GM12864 (cell line): Measurements from ENCODE around the gene TMTC2.

Experiments
- DNase-seq: peaks from one replicate; pipeline ENCODE4 v3.0.0-alpha.2; 2011; ENCODE audit warnings: low read depth
- H3K4me3 ChIP-seq: 2 replicates; pipeline ENCODE4 v1.5.1; 2011; ENCODE audit warnings: mild to moderate bottlenecking, low read depth, low read length, control low read depth
- TF ChIP-seq, protein P1 (sequence below): IDR thresholded peaks from 2 replicates; pipeline ENCODE4 v1.5.1; 2011; ENCODE audit warnings: low read depth, mild to moderate bottlenecking, moderate library complexity, low read length, control low read depth, inconsistent platforms; ENCODE audit errors: missing control alignments

The TMTC2 gene

DNA sequence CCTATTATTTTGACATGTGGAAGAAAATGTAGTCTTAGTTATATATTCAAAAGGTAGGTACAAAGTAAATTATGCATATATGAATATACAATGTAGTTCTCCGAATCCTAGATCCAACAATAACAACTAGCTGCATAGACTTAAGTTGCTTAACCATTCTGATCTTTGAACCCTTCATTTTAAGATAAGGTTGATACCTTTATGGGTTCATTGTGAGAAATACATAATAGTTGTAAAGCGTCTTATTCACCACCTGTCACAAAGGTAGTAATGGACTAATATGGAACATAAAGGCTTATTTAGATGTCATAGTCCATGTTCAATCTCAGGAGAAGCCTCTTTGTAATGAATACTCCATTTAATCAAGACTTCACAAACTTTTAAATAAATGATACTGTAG lies 263.6 kb downstream of the TMTC2 start:
- no peak overlapping the region for H3K4me3 ChIP-seq
- TF ChIP-seq, protein P1, sequence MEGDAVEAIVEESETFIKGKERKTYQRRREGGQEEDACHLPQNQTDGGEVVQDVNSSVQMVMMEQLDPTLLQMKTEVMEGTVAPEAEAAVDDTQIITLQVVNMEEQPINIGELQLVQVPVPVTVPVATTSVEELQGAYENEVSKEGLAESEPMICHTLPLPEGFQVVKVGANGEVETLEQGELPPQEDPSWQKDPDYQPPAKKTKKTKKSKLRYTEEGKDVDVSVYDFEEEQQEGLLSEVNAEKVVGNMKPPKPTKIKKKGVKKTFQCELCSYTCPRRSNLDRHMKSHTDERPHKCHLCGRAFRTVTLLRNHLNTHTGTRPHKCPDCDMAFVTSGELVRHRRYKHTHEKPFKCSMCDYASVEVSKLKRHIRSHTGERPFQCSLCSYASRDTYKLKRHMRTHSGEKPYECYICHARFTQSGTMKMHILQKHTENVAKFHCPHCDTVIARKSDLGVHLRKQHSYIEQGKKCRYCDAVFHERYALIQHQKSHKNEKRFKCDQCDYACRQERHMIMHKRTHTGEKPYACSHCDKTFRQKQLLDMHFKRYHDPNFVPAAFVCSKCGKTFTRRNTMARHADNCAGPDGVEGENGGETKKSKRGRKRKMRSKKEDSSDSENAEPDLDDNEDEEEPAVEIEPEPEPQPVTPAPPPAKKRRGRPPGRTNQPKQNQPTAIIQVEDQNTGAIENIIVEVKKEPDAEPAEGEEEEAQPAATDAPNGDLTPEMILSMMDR: no peak
- DNase-seq: no peak

DNA sequence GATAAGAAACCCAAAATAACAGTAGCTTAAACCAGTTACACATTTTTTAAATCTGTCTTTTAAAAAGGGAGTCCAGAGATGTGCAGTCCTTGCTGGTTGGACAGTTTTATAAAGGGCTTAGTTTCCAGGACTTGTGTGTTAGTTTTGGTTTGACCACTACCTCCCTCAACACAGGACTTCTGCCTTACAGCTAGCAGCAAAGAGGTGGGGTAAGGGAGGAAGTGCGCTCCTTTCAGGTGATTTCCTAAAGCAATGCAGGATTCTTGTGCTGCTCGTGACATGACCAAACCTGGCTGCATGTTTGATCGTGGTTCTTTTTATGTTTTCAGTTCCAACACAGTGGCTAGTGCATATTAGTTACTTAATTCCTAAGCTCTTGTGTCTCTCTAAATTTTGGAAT lies 266.2 kb downstream of the TMTC2 start:
- no peak for DNase-seq
- no peak overlapping the region for H3K4me3 ChIP-seq
- TF ChIP-seq, protein P1: no peak

DNA sequence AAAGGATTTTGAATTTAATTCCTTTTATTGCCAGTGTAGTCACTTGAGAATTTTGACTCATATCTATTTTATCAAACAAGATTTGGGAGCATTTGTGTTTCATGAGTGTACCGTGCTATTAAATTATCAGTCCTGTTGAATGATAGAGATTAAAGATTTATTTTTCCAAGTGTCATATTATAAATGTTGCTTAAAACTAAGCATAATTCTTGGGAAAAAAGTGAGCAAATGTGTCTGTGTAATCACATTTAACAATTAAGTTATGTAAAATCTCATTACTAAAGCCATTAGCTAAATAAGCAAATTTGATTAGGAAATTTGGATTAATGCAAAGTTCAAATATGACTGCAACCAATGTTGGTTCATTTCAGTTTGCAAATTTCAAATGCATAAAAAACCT lies 266.7 kb downstream of the TMTC2 start:
- TF ChIP-seq, protein P1: no peak
- DNase-seq: no peak
- no peak overlapping the region for H3K4me3 ChIP-seq

DNA sequence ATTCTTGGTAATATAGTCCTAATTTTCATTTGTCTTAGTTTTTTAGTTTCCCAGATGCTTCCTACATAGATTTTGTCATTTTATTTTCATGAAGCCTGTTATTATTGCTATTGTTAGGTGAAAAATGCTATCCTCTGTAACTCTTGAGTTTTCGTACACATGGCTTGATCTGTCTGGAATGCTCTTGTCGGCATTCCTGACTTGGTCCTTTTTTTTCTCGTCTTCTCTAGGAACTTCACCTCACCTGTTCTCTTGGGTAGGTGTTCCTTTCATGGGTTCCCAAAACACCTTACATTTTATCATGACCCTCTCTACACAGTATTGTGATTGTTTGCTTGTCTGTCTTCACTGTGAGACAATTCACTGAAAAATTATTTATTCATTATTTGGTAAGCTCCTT lies 267.4 kb downstream of the TMTC2 start:
- no peak for DNase-seq
- no peak overlapping the region for H3K4me3 ChIP-seq
- TF ChIP-seq, protein P1: no peak

DNA sequence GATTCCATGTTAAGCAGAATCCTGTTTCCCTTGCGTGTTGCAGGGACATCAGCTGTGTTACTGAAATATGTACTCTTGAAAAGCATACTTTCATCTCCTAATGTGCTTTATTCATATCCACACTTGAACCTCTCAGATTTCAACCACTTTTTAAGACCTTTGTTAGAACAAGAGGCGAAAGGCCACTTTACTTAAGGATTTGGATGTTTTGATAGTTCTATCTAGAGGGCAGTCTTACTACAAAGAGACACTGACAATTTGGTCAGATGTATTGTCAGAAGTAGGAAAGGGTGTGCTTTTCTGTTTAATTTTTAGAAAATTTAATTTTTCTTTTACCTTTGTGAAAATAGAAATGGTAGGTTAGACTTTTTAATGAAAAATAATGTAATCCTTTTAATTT lies 267.9 kb downstream of the TMTC2 start:
- DNase-seq: no peak
- TF ChIP-seq, protein P1: no peak
- no peak overlapping the region for H3K4me3 ChIP-seq

DNA sequence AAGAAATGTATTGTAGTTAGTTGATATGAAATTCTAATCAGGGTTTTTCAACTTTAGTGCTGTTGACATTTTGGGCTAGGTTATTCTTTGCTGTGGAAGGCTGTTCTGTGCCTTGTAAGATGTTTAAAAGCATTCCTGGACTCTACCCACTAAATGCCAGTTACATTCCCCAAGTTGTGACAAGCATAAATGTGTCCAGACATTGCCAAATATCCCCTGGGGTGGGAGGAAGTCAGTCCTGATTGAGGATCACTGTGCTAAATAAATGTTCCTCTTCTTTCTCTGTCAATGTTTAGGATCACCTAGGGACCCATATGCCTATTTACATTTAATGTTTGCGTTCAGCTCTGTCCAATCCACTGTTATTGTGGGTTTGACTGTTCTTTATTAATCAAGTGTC lies 268.3 kb downstream of the TMTC2 start:
- DNase-seq: no peak
- no peak overlapping the region for H3K4me3 ChIP-seq
- TF ChIP-seq, protein P1: no peak

DNA sequence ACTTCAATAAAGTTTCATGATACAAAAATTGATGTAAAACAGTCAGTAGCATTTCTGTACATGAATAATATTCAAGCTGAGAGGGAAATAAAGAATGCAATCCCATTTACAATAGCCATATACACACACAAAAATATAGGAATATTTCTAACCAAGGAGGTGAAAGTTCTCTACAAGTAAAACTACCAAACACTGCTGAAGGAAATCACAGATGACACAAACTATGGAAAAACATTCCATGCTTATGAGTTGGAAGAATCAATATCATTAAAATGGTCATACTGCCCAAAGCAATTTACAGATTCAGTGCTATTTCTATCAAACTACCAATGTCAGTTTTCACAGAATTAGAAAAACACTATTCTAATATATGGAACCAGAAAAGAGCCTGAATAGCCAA lies 272.3 kb downstream of the TMTC2 start:
- DNase-seq: no peak
- TF ChIP-seq, protein P1: no peak
- no peak overlapping the region for H3K4me3 ChIP-seq
